Fibroblast of the aortic adventitia (primary cell): ENCODE measurements around the gene FCRL5. TPM values are rescaled to one million over a fixed set of nuclear protein-coding genes. Genes with fewer than 3 reads are reported as not detected.
"Not testable (repeated sequence)": the region's sequence is repeated elsewhere in the genome, so short reads cannot be mapped to it uniquely, and the experiment has no call there.

ENCODE experiments used
- DNase-seq: peaks from one replicate; pipeline ENCODE4 v3.0.0-alpha.2; 2010; ENCODE audit warnings: low read depth
- H3K4me3 ChIP-seq: 2 replicates; pipeline ENCODE4 v1.5.1; 2011; ENCODE audit warnings: low read depth, mild to moderate bottlenecking, control low read depth, low read length, moderate library complexity
- total RNA-seq: library from RNA; depleted of rRNA; stranded (reverse); fragments of >200 nt; gene quantifications from 2 replicates; pipeline ENCODE4 v1.2.3, GENCODE V29; 2012; ENCODE audit warnings: low replicate concordance
- TF ChIP-seq, protein P1 (sequence below): IDR thresholded peaks from 2 replicates; pipeline ENCODE4 v1.5.1; 2011; ENCODE audit warnings: mild to moderate bottlenecking, low read length, control low read depth, inconsistent platforms; ENCODE audit not compliant: insufficient read depth

FCRL5 gene
- total RNA-seq, 1 donor, result not detected

DNA sequence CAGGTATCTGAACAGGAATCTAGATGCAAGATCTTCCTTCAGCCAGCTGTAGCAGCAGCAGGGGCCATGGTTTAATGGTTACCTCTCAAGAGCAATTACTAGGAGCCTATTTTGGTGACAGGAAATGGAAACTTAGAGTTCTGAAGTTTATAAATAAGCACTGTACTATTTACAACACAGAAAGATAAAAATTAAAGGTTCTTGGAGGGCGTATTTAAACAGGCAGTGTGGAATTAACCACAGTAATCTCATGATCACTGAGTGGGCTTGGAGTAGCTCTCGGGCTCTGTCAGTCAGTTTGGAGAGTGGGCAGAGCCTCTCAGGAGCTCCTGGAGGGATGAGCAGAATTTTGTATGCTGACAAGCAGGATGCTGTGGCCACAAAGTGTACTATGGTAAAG, 10.2 kb upstream of the FCRL5 start:
- no peak for DNase-seq
- TF ChIP-seq, protein P1, sequence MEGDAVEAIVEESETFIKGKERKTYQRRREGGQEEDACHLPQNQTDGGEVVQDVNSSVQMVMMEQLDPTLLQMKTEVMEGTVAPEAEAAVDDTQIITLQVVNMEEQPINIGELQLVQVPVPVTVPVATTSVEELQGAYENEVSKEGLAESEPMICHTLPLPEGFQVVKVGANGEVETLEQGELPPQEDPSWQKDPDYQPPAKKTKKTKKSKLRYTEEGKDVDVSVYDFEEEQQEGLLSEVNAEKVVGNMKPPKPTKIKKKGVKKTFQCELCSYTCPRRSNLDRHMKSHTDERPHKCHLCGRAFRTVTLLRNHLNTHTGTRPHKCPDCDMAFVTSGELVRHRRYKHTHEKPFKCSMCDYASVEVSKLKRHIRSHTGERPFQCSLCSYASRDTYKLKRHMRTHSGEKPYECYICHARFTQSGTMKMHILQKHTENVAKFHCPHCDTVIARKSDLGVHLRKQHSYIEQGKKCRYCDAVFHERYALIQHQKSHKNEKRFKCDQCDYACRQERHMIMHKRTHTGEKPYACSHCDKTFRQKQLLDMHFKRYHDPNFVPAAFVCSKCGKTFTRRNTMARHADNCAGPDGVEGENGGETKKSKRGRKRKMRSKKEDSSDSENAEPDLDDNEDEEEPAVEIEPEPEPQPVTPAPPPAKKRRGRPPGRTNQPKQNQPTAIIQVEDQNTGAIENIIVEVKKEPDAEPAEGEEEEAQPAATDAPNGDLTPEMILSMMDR, result no peak
- H3K4me3 ChIP-seq, result no peak overlapping the region

DNA sequence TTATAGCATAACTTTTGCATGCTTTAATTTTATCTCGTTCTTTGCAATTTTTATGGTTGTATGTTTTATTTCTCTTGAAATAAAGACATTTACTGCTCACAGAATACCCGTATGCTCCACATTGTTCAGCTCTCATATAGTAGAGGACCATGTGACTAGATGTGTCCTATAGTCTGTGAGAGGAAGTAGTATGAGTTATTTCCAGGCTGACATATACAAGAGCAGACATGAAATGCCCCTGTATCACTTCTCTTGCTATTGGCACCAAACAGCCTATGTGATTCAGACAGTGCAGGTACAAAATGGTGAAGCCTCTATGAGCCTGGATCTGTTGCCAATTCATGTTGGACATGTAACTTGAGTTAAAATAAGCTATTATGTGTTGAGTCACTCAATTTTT, 5.8 kb upstream of the FCRL5 start:
- DNase-seq, result no peak
- H3K4me3 ChIP-seq, result no peak overlapping the region
- TF ChIP-seq, protein P1, result no peak

DNA sequence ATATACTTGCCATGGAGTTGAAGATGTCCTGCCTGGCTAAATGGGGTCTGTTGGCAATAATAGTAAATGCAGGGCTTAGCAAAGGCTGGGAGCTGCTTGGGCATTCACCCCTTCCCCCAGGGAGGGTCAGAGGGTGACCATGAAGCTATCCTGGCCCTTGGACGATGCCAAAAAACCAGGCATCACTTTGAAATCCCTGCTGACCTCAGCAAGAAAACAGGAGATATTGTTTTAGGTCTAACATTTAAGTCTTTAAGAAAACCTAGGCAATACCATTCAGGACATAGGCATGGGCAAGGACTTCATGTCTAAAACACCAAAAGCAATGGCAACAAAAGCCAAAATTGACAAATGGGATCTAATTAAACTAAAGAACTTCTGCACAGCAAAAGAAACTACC, 4.2 kb downstream of the FCRL5 start:
- not testable (repeated sequence) for DNase-seq, H3K4me3 ChIP-seq

DNA sequence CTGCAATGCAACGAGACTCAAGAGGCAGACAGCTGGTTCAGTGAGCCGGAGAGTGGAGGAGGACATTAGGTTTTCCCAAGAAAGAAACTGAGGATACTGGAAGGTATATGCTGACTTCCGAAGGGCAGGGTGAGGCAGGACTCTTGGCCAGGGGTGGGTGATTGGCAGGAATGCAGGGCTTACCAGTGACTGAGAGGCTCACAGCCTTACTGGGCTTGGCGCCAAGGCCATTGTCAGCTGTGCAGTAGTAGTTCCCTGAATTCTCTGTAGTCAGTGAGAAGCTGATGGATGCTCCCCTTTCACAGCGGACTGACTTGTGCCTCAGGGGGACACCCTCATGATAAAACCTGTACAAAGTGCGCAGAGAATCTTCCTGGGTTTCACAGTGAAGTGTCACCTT, 9.6 kb downstream of the FCRL5 start:
- DNase-seq, result no peak
- TF ChIP-seq, protein P1, result no peak
- H3K4me3 ChIP-seq, result no peak overlapping the region

DNA sequence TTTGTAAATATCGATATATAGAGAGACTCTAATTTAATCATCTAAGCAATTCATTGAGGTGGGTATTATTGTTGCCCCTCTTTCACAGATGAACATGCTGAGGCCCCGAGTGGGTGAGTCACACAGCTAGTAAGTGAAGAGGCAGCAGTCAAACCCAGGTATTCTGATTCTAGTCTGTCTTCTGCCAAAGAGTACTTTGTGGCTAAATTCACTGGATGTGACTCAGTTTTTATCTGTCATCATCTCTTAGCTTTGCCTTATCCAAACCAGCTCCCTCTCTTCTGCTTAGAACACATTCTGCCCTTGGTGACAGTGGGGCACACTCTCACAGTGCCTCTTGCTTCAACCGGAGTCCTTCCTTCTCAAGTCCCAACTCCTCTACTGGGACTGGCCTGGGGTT, 11.5 kb downstream of the FCRL5 start:
- TF ChIP-seq, protein P1, result no peak
- H3K4me3 ChIP-seq, result no peak overlapping the region
- no peak for DNase-seq

DNA sequence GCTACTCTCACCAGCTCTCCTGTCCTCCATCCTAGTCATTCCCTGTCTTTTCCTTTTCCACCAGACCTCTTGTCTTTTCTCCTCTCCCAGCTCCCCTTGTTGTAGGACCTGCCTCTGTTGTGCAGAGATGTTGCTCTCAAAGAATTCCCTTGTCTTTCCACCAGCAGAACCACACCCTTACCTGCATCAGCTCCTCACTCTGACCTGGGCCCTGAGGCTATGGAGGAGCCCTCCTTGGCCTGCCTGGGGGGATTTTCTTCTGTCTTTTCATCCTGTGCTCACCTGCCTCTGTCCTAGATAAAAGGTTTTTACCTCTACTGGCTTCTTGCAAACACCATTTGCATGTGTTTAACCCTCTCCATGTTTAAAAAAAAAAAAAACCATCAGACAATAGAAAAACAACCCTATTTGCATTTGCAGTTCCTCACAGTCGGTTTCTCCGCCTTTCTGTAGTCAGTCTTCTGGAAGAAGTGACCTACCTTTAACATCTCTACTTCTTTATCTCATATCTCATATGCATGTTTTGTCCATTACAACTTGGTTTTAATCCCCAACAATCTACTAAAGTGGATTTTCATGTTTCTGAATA, 12.1 kb downstream of the FCRL5 start:
- H3K4me3 ChIP-seq, result no peak overlapping the region
- no peak for DNase-seq
- TF ChIP-seq, protein P1, result no peak

DNA sequence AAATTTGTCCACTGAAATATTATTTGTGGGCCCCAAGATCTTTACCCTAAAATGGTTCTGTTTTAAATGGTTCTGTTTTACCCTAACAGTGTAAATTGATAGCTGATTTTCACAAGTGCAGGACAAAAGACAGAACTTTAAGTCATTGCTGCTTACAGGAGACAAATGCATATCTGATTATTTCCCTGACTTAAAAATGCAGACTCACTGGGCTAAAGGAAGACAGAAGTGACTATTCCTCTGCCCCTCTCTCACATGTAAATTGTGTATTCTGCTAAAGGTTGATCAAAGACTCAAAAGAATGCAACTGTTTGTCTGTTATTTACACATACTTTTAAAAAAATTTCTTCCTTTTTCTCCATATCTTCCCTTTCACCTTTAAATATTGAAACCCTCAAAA, 12.7 kb downstream of the FCRL5 start:
- TF ChIP-seq, protein P1, result no peak
- DNase-seq, result no peak
- no peak overlapping the region for H3K4me3 ChIP-seq
